22Rv1 (cell line): ENCODE measurements around the gene TRAPPC14.

ENCODE experiments used
- ZFX ChIP-seq: fragments of 450-650 bp; IDR thresholded peaks from 2 replicates; pipeline ENCODE4 v1.6.1; 2017; ENCODE audit warnings: antibody characterized with exemption, borderline replicate concordance
- TF ChIP-seq, protein P1 (sequence below): fragments of 450-650 bp; IDR thresholded peaks from 2 replicates; pipeline ENCODE4 v1.5.1; 2017; ENCODE audit warnings: mild to moderate bottlenecking

GRCh38 chr7:100154651-100155491 lies 3.7 kb downstream of the TRAPPC14 start:
- TF ChIP-seq, protein P1, sequence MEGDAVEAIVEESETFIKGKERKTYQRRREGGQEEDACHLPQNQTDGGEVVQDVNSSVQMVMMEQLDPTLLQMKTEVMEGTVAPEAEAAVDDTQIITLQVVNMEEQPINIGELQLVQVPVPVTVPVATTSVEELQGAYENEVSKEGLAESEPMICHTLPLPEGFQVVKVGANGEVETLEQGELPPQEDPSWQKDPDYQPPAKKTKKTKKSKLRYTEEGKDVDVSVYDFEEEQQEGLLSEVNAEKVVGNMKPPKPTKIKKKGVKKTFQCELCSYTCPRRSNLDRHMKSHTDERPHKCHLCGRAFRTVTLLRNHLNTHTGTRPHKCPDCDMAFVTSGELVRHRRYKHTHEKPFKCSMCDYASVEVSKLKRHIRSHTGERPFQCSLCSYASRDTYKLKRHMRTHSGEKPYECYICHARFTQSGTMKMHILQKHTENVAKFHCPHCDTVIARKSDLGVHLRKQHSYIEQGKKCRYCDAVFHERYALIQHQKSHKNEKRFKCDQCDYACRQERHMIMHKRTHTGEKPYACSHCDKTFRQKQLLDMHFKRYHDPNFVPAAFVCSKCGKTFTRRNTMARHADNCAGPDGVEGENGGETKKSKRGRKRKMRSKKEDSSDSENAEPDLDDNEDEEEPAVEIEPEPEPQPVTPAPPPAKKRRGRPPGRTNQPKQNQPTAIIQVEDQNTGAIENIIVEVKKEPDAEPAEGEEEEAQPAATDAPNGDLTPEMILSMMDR: no peak
- TF ChIP-seq ZFX: no peak
